ENCODE data around the gene ATP9A. TPM values are rescaled to one million over a fixed set of nuclear protein-coding genes. Genes with fewer than 3 reads are reported as not detected.

ATP9A gene
- total and polyA plus RNA-seq, 4 donors, result 2.4 to 16.7 (median 9.9) TPM

GRCh38 chr20:51637241-51637640 is 130.9 kb downstream of the ATP9A start:
- H3K36me3 ChIP-seq (ENCODE audit: control insufficient read depth in 4 of 4, insufficient read depth in 3 of 4, low read depth in 1 of 4, low read length in 3 of 4), result peaks cover 0 to 6% (median 4%) of the 10 kb centered on the region in 4 donors
- WGBS, result 93% methylated on average over 8 of the region's 8 CpGs
- no peak overlapping the region for H3K9ac ChIP-seq (ENCODE audit: low read depth in 1 of 2, low read length in 2 of 2)
- no peak overlapping the region for H3K4me3 ChIP-seq (ENCODE audit: low read depth in 1 of 3, low read length in 3 of 3)
- TF ChIP-seq GABPA (IDR thresholded peaks at IDR 0.05 in 1 of 2, conservative IDR thresholded peaks at IDR 0.05 in 1 of 2) (no peak), RAD21 (IDR thresholded peaks at IDR 0.05) (no peak), NR2F2 (IDR thresholded peaks at IDR 0.05) (no peak), RXRA (IDR thresholded peaks at IDR 0.05) (no peak), YY1 (IDR thresholded peaks at IDR 0.05) (no peak), ATF3 (IDR thresholded peaks at IDR 0.05) (no peak)
- TF ChIP-seq, protein P1, sequence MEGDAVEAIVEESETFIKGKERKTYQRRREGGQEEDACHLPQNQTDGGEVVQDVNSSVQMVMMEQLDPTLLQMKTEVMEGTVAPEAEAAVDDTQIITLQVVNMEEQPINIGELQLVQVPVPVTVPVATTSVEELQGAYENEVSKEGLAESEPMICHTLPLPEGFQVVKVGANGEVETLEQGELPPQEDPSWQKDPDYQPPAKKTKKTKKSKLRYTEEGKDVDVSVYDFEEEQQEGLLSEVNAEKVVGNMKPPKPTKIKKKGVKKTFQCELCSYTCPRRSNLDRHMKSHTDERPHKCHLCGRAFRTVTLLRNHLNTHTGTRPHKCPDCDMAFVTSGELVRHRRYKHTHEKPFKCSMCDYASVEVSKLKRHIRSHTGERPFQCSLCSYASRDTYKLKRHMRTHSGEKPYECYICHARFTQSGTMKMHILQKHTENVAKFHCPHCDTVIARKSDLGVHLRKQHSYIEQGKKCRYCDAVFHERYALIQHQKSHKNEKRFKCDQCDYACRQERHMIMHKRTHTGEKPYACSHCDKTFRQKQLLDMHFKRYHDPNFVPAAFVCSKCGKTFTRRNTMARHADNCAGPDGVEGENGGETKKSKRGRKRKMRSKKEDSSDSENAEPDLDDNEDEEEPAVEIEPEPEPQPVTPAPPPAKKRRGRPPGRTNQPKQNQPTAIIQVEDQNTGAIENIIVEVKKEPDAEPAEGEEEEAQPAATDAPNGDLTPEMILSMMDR (IDR thresholded peaks at IDR 0.05; ENCODE audit: low read depth, low read length, missing input control), result no peak
- no peak for DNase-seq (ENCODE audit: low spot score)
- H3K4me1 ChIP-seq (ENCODE audit: control insufficient read depth in 4 of 4, insufficient read depth in 4 of 4, low read length in 3 of 4), result no peaks in the 10 kb centered on the region
- no peaks in the 10 kb centered on the region for H3K9me3 ChIP-seq (ENCODE audit: control insufficient read depth in 4 of 4, low read length in 3 of 4)
- H3K27me3 ChIP-seq (ENCODE audit: control insufficient read depth in 4 of 4, insufficient read depth in 4 of 4, low read length in 3 of 4), result no peaks in the 10 kb centered on the region
- no peak overlapping the region for H3K27ac ChIP-seq (ENCODE audit: low read depth in 1 of 2, low read length in 2 of 2)

GRCh38 chr20:51636123-51636522 is 132.1 kb downstream of the ATP9A start:
- Histone ChIP-seq H3K36me3 (ENCODE audit: control insufficient read depth in 4 of 4, insufficient read depth in 3 of 4, low read depth in 1 of 4, low read length in 3 of 4) (peaks cover 0 to 6% (median 4%) of the 10 kb centered on the region in 4 donors), H3K9ac (ENCODE audit: low read depth in 1 of 2, low read length in 2 of 2) (no peak overlapping the region), H3K4me1 (ENCODE audit: control insufficient read depth in 4 of 4, insufficient read depth in 4 of 4, low read length in 3 of 4) (no peaks in the 10 kb centered on the region), H3K27me3 (ENCODE audit: control insufficient read depth in 4 of 4, insufficient read depth in 4 of 4, low read length in 3 of 4) (no peaks in the 10 kb centered on the region), H3K27ac (ENCODE audit: low read depth in 1 of 2, low read length in 2 of 2) (no peak overlapping the region), H3K9me3 (ENCODE audit: control insufficient read depth in 4 of 4, low read length in 3 of 4) (no peaks in the 10 kb centered on the region), H3K4me3 (ENCODE audit: low read depth in 1 of 3, low read length in 3 of 3) (no peak overlapping the region)
- DNase-seq (ENCODE audit: low spot score), result no peak
- 91% methylated on average over 8 of the region's 8 CpGs for WGBS
- TF ChIP-seq ATF3 (IDR thresholded peaks at IDR 0.05) (no peak), MAX (IDR thresholded peaks at IDR 0.05) (no peak), FOXA2 (IDR thresholded peaks at IDR 0.05) (no peak), REST (IDR thresholded peaks at IDR 0.05) (no peak), HNF4A (conservative IDR thresholded peaks at IDR 0.05) (no peak), EGR1 (IDR thresholded peaks at IDR 0.05; ENCODE audit: low read depth in 2 of 2) (no peak), NR2F2 (IDR thresholded peaks at IDR 0.05) (no peak), GABPA (IDR thresholded peaks at IDR 0.05 in 1 of 2, conservative IDR thresholded peaks at IDR 0.05 in 1 of 2) (no peak), HNF4G (IDR thresholded peaks at IDR 0.05) (no peak), TAF1 (conservative IDR thresholded peaks at IDR 0.05) (no peak), FOXA1 (IDR thresholded peaks at IDR 0.05) (no peak), RAD21 (IDR thresholded peaks at IDR 0.05) (no peak), SP1 (IDR thresholded peaks at IDR 0.05) (no peak), YY1 (IDR thresholded peaks at IDR 0.05) (no peak), JUND (IDR thresholded peaks at IDR 0.05) (no peak), RXRA (IDR thresholded peaks at IDR 0.05) (no peak)
- TF ChIP-seq, protein P1 (IDR thresholded peaks at IDR 0.05; ENCODE audit: low read depth, low read length, missing input control), result no peak

Measured in liver (tissue), 9 donors.